ENCODE measurements around the gene IMPDH1. TPM values are rescaled to one million over a fixed set of nuclear protein-coding genes. Genes with fewer than 3 reads are reported as not detected.
A peak's percentile ranks its signal among the peaks of the same experiment; 100 is the strongest.

The IMPDH1 gene
- polyA plus RNA-seq, 3 donors: 26.1 to 27.3 (median 26.8) TPM

GRCh38 chr7:128389618-128390329, 20.0 kb downstream of the IMPDH1 start:
- DNase-seq (ENCODE audit: low read depth in 3 of 3, low spot score in 2 of 3): no peak

- no peak for DNase-seq (ENCODE audit: low read depth in 3 of 3, low spot score in 2 of 3)
These were observed 20.6 kb downstream of the IMPDH1 start for GRCh38 chr7:128389085-128389617.

GRCh38 chr7:128388145-128388485, 21.7 kb downstream of the IMPDH1 start:
- no peak for DNase-seq (ENCODE audit: low read depth in 3 of 3, low spot score in 2 of 3)

- DNase-seq (ENCODE audit: low read depth in 3 of 3, low spot score in 2 of 3): peak; percentile 57 to 67 (median 66)
These were observed 22.3 kb downstream of the IMPDH1 start for GRCh38 chr7:128387216-128388144.

GRCh38 chr7:128385988-128386925, 23.5 kb downstream of the IMPDH1 start:
- no peak for DNase-seq (ENCODE audit: low read depth in 3 of 3, low spot score in 2 of 3)

GRCh38 chr7:128384726-128385125, 25.1 kb downstream of the IMPDH1 start:
- no peak for DNase-seq (ENCODE audit: low read depth in 3 of 3, low spot score in 2 of 3)

GRCh38 chr7:128383776-128384175, 26.0 kb downstream of the IMPDH1 start:
- no peak for DNase-seq (ENCODE audit: low read depth in 3 of 3, low spot score in 2 of 3)

- no peak for DNase-seq (ENCODE audit: low read depth in 3 of 3, low spot score in 2 of 3)
These were observed 28.5 kb downstream of the IMPDH1 start for GRCh38 chr7:128381161-128381821.

- no peak for DNase-seq (ENCODE audit: low read depth in 3 of 3, low spot score in 2 of 3)
These were observed 29.2 kb downstream of the IMPDH1 start for GRCh38 chr7:128380483-128381106.

GRCh38 chr7:128379900-128380479, 29.8 kb downstream of the IMPDH1 start:
- no peak for DNase-seq (ENCODE audit: low read depth in 3 of 3, low spot score in 2 of 3)

GRCh38 chr7:128378637-128379036, 31.1 kb downstream of the IMPDH1 start:
- no peak for DNase-seq (ENCODE audit: low read depth in 3 of 3, low spot score in 2 of 3)

- DNase-seq (ENCODE audit: low read depth in 3 of 3, low spot score in 2 of 3): no peak
These were observed 33.7 kb downstream of the IMPDH1 start for GRCh38 chr7:128376077-128376476.

GRCh38 chr7:128374041-128374440, 35.7 kb downstream of the IMPDH1 start:
- DNase-seq (ENCODE audit: low read depth in 3 of 3, low spot score in 2 of 3): no peak

- no peak for DNase-seq (ENCODE audit: low read depth in 3 of 3, low spot score in 2 of 3)
These were observed 36.2 kb downstream of the IMPDH1 start for GRCh38 chr7:128373606-128374005.

GRCh38 chr7:128370491-128370890, 39.3 kb downstream of the IMPDH1 start:
- DNase-seq (ENCODE audit: low read depth in 3 of 3, low spot score in 2 of 3): no peak

- no peak for DNase-seq (ENCODE audit: low read depth in 3 of 3, low spot score in 2 of 3)
These were observed 42.8 kb downstream of the IMPDH1 start for GRCh38 chr7:128366986-128367385.

GRCh38 chr7:128366300-128366699, 43.5 kb downstream of the IMPDH1 start:
- DNase-seq (ENCODE audit: low read depth in 3 of 3, low spot score in 2 of 3): no peak

- no peak for DNase-seq (ENCODE audit: low read depth in 3 of 3, low spot score in 2 of 3)
These were observed 44.4 kb downstream of the IMPDH1 start for GRCh38 chr7:128365432-128365831.

GRCh38 chr7:128364166-128364870, 45.5 kb downstream of the IMPDH1 start:
- no peak for DNase-seq (ENCODE audit: low read depth in 3 of 3, low spot score in 2 of 3)
